Suprapubic skin (tissue), 4 donors: ENCODE measurements around the gene CHST8.

Experiments
- EP300 ChIP-seq: sonication (generic); formaldehyde crosslinking; IDR thresholded peaks from one replicate; pipeline ENCODE4 v1.6.1; 2017; ENCODE audit warnings: antibody characterized with exemption
- POLR2A ChIP-seq, 2 donors: fragments of 450-650 bp; IDR thresholded peaks; one replicate each; pipeline ENCODE4 v1.6.1; 2017; ENCODE audit warnings: antibody characterized with exemption in 2 of 2, mild to moderate bottlenecking in 2 of 2, moderate library complexity in 2 of 2
- POLR2AphosphoS5 ChIP-seq, 3 donors: sonication (generic); formaldehyde crosslinking; IDR thresholded peaks; one replicate each; pipeline ENCODE4 v1.6.1; 2017; ENCODE audit warnings: antibody characterized with exemption in 3 of 3
- TF ChIP-seq, protein P1 (sequence below), 2 donors: fragments of 200-600 bp in 1 of 2; fragments of 450-650 bp in 1 of 2; sonication (generic) in 1 of 2; IDR thresholded peaks; one replicate each; pipeline ENCODE4 v1.5.1; 2016 to 2019; ENCODE audit warnings: antibody characterized with exemption in 2 of 2, mild to moderate bottlenecking in 1 of 2, moderate library complexity in 1 of 2

DNA sequence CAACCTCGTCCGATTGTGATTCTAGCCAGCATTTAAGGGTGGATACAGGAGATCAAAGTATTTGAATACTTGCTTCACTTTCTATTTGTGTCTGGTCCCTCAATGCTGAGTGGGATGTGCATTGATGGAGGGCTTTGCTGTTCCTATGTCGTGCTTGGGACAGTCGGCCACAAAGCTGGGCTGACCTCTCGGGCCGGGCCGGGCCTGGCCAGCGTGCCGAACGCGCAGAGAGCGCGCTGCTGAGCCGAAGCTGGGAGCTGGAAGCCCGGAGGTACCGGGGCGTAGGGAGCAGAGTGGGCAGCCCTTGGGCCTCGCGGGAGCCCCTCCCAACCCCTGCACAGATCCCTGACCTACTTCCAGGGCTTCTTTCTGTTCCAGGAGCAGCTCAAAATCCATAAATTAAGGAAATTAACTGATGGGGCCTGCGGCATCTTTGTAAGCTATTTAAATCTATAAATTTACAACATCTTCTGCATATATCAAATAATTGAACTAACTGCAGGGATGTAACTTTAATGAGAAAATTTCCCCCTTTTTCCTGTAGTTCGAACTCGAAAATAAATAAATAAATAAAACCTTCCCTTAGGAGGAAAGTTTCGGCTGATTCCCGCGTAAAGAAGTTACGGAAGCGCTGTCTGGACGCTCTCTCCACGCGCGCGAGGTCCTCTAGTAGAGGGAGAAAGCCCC, 173.1 kb downstream of the CHST8 start:
- TF ChIP-seq, protein P1, sequence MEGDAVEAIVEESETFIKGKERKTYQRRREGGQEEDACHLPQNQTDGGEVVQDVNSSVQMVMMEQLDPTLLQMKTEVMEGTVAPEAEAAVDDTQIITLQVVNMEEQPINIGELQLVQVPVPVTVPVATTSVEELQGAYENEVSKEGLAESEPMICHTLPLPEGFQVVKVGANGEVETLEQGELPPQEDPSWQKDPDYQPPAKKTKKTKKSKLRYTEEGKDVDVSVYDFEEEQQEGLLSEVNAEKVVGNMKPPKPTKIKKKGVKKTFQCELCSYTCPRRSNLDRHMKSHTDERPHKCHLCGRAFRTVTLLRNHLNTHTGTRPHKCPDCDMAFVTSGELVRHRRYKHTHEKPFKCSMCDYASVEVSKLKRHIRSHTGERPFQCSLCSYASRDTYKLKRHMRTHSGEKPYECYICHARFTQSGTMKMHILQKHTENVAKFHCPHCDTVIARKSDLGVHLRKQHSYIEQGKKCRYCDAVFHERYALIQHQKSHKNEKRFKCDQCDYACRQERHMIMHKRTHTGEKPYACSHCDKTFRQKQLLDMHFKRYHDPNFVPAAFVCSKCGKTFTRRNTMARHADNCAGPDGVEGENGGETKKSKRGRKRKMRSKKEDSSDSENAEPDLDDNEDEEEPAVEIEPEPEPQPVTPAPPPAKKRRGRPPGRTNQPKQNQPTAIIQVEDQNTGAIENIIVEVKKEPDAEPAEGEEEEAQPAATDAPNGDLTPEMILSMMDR (IDR thresholded peaks at IDR 0.05), result no peak
- TF ChIP-seq POLR2AphosphoS5 (IDR thresholded peaks at IDR 0.05) (no peak), POLR2A (IDR thresholded peaks at IDR 0.05) (no peak), EP300 (no peak)
